ENCODE results near the gene EML3.

The EML3 gene

DNA sequence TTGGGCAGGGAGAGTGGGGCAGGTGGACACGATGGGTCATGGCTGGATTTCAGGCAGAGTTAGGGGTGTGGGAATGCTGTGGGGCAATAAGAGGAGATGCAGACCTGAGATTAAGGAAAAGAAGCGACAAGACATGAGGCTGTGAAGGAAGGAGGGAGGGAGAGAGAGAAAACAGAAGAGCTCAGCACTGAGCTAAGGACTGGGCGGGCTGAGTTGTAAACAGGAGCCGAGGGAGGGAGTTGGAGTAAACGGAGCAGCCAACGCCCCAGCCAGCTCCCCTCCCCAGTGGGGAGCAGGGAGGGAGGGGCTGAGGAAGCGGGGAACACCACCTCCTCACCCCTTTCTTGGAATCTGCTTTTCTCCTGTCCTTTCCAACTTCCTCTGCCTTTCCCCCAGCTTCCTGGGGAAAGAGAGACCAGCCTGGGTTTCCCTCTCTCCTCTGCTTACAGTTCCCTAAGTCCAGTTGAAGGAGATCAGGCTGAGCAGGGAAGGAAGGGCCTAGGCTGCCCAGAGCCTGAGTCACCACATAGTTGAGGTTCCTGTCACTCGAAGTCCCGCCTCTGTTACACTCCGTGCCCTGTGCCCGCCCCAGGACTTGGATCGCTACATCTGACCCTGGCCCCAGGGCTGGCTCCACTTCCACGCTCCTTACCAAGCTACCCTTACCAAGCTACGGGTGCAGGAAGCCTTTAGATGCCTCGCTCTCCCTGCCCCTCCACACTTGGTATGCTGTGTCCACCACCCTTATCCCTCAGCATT lies 59.3 kb downstream of the EML3 start:
- Histone ChIP-seq H3K9me3 (ENCODE audit: severe bottlenecking) (no peaks in the 10 kb centered on the region), H3K4me3 (ENCODE audit: severe bottlenecking) (no peak overlapping the region), H3K27ac (ENCODE audit: poor library complexity, severe bottlenecking) (peak overlapping the region; percentile 100), H3K36me3 (ENCODE audit: low read depth) (peaks cover 9% of the 10 kb centered on the region), H3K27me3 (ENCODE audit: insufficient read depth, poor library complexity, severe bottlenecking) (no peaks in the 10 kb centered on the region), H3K4me1 (ENCODE audit: insufficient read depth, poor library complexity, severe bottlenecking) (peaks cover 70% of the 10 kb centered on the region)
- ATAC-seq (ENCODE audit: low read depth) (peak; percentile 75), DNase-seq (ENCODE audit: low spot score) (peak; percentile 92)
- TF ChIP-seq CTCF (IDR thresholded peaks at IDR 0.05; ENCODE audit: poor library complexity, severe bottlenecking): no peak

- no peak for TF ChIP-seq CTCF (IDR thresholded peaks at IDR 0.05; ENCODE audit: poor library complexity, severe bottlenecking)
- Histone ChIP-seq H3K9me3 (ENCODE audit: severe bottlenecking) (no peaks in the 10 kb centered on the region), H3K27me3 (ENCODE audit: insufficient read depth, poor library complexity, severe bottlenecking) (no peaks in the 10 kb centered on the region), H3K36me3 (ENCODE audit: low read depth) (peaks cover 6% of the 10 kb centered on the region; the same call in 1 of the 2 replicates), H3K4me1 (ENCODE audit: insufficient read depth, poor library complexity, severe bottlenecking) (peaks cover 72% of the 10 kb centered on the region), H3K27ac (ENCODE audit: poor library complexity, severe bottlenecking) (peak overlapping the region; percentile 100), H3K4me3 (ENCODE audit: severe bottlenecking) (no peak overlapping the region)
- no peak for DNase-seq (ENCODE audit: low spot score)
- ATAC-seq (ENCODE audit: low read depth): no peak
These were observed 60.0 kb downstream of the EML3 start for GRCh38 chr11:62552485-62553079.
